Measurements from ENCODE around the gene TBCC. TPM values are rescaled to one million over a fixed set of nuclear protein-coding genes. Genes with fewer than 3 reads are reported as not detected.

TBCC gene
- total and polyA plus RNA-seq, 2 of the 13 experiments (the other 11 are each of a cell fraction or from before 2014, with no cell fraction given) = 14.8 to 36.1 TPM

GRCh38 chr6:42745640-42746462, at the start of gene TBCC (continued):
- peak; percentile 87 for TF ChIP-seq ZNF407 (CRISPR knock-in tag; IDR thresholded peaks at IDR 0.05; ENCODE audit: not compliant biosample characterization)
- TF ChIP-seq RFX1 (IDR thresholded peaks at IDR 0.05) = no peak
- peak; percentile 65; the same call in 1 of the 2 replicates for TF ChIP-seq TMF1 (CRISPR knock-in tag; IDR thresholded peaks at IDR 0.05; ENCODE audit: low read depth)
- TF ChIP-seq HNRNPUL1 (IDR thresholded peaks at IDR 0.05; ENCODE audit: low read depth, low read length) = no peak
- no peak for TF ChIP-seq CENPBD1 (CRISPR knock-in tag; IDR thresholded peaks at IDR 0.05; ENCODE audit: borderline replicate concordance, low read depth)
- peak; percentile 88 for TF ChIP-seq SMYD3 (CRISPR knock-in tag; IDR thresholded peaks at IDR 0.05)
- no peak for TF ChIP-seq NR2F1 (CRISPR knock-in tag; IDR thresholded peaks at IDR 0.05)
- peak; percentile 49; the same call in 1 of the 2 replicates for TF ChIP-seq TBX2 (CRISPR knock-in tag; IDR thresholded peaks at IDR 0.05; ENCODE audit: borderline replicate concordance)
- TF ChIP-seq MTERF4 (CRISPR knock-in tag; IDR thresholded peaks at IDR 0.05) = no peak; the same call in 1 of the 2 replicates
- TF ChIP-seq CBFB (CRISPR knock-in tag; IDR thresholded peaks at IDR 0.05) = no peak
- TF ChIP-seq ZNF678 (CRISPR knock-in tag; IDR thresholded peaks at IDR 0.05) = 0 out of 2 replicates have a peak, but pooled peaks have one; percentile 50
- no peak for TF ChIP-seq TP53 (CRISPR knock-in tag; conservative IDR thresholded peaks at IDR 0.05)
- TF ChIP-seq PITX1 (CRISPR knock-in tag; IDR thresholded peaks at IDR 0.05) = peak; percentile 43; the same call in 1 of the 2 replicates
- TF ChIP-seq SP1 (IDR thresholded peaks at IDR 0.05) = no peak
- peak; percentile 61; the same call in 1 of the 2 replicates for TF ChIP-seq SP1 (CRISPR knock-in tag; IDR thresholded peaks at IDR 0.05)
- peak; percentile 81 for TF ChIP-seq ZBTB38 (CRISPR knock-in tag; IDR thresholded peaks at IDR 0.05)
- peak; percentile 84; the same call in 1 of the 2 replicates for TF ChIP-seq ZNF558 (CRISPR knock-in tag; IDR thresholded peaks at IDR 0.05; ENCODE audit: borderline replicate concordance)
- 0 out of 2 replicates have a peak, but pooled peaks have one; percentile 83 for TF ChIP-seq ZNF251 (CRISPR knock-in tag; IDR thresholded peaks at IDR 0.05)
- peak; percentile 87 for TF ChIP-seq ELF3 (CRISPR knock-in tag; IDR thresholded peaks at IDR 0.05)
- no peak for TF ChIP-seq ZNF83 (CRISPR knock-in tag; IDR thresholded peaks at IDR 0.05; ENCODE audit: borderline replicate concordance)
- no peak for TF ChIP-seq SMARCC2 (IDR thresholded peaks at IDR 0.05)
